HG03139 (cell line): ENCODE results near the gene NUDT9.
A peak's percentile ranks its signal among the peaks of the same experiment; 100 is the strongest.
"Not testable (repeated sequence)": the region's sequence is repeated elsewhere in the genome, so short reads cannot be mapped to it uniquely, and the experiment has no call there.

Experiments
- ATAC-seq: cut with Tn5 transposase; IDR thresholded peaks from one replicate; pipeline ENCODE4 v1.9.1; 2021; ENCODE audit not compliant: unreplicated experiment

The NUDT9 gene

DNA sequence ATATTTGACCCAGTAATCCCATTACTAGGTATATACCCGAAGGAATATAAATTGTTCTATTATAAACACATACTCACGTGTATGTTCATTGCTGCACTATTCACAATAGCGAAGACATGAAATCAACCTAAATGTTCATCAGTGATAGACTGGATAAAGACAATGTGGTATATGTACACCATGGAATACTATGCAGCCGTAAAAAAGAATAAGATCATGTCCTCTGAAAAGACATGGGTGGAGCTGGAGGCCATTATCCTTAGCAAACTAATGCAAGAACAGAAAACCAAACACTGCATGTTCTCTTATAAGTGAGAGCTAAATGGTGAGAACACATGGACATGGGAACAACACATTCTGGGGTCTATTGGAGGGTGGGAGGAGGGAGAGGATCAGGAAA, 36.5 kb downstream of the NUDT9 start:
- ATAC-seq, result no peak

DNA sequence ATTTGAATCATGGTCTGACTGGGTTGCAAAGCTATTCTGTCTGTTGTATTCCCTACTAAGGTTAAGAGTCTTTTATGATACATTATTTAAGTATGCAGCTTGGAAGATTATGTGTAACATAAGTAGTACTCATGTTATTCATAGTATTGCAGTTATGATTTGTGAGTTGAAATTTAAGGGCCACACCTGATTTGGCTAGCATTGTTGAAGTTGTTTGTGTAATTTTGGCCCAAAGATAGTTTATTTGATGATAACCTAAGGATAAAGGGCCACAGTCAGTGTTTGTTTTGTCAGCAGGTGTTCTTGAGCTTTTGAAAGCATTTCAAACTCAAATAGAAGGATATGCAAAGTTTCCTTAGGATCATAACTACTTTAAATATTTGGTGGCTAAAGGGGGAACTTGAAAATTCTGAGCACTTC, 38.9 kb downstream of the NUDT9 start:
- no peak for ATAC-seq

DNA sequence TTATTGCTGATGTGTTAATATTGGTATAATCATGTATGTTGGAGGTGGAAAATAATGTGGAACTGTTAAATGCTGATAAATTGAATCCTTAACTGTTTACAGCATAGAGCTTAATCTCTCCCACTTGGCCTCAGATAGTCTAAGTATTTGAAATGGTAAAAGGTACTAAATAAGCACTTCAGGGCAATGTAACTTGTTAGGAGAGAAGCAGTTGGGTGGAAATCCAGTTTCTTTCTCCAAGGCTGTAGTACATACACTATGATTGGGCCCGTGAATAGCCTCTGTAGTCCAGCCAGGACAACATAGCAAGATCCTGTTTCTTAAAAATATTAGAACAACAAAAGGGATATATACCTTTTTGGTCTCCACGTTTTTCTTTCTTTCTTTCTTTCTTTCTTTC, 39.7 kb downstream of the NUDT9 start:
- ATAC-seq, result no peak

DNA sequence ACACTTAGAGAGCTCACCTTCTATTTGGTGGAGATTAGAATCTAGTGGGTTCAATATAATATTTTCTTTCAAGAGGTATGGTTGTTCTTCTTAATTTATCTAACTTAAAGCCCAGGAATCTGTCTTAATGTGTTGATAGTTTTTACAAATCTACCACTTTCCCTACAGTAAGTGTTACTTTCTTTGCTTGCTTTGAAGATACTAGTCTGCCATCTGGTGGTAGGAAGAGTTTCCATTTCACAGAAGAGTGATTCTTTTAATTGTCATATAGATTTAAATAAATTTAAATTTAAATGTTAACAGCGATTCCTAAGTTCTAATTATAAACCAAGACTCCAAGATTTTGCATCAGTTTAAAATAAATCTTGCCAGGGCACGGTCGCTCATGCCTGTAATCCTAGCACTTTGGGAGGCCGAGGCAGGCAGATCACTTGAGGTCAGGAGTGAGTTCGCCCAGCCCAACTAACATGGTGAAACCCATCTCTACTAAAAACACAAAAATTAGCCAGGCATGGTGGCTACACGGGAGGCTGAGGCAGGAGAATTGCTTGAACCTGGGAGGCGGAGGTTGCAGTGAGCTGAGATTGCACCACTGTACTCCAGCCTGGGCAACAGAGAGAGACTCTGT, 43.5 kb downstream of the NUDT9 start:
- no peak for ATAC-seq

DNA sequence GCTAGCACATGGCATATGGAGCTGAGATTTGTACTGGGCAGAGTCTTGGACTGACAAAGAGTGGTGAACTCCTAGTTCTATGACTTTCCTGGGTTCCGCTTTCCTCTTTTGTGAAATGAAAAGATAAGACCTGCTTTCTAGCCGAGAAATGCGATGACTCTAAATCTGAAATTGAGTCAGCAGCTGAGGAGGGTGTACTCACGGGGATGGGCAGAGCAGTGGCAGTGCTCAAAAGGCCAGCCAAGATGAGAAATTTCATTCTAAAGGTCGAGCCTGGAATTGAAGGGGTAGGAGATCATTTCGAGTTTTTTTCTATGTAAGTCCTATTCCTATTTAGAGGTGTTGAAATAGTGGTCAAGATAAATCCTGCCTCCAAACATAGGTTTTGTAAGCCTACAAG, 47.0 kb downstream of the NUDT9 start:
- ATAC-seq, result no peak

DNA sequence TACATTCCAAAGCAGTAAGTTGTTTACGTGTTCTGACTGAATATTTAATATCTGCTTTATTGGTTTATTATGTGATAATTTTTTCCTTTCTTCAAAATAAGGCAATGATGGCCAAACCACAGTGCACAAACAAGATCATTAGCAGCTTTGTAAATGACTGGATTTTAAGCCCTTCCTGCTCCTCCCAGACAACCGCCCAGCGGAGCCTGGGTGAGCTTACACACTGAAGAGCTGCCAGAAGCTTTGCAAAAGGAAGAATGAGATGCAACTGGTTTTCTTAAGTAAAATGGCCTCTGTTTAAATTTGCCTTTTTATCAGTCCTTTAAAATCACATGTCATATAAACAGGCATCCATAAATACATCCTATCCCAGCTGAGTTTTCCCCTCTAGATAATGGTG, 54.6 kb downstream of the NUDT9 start:
- no peak for ATAC-seq

DNA sequence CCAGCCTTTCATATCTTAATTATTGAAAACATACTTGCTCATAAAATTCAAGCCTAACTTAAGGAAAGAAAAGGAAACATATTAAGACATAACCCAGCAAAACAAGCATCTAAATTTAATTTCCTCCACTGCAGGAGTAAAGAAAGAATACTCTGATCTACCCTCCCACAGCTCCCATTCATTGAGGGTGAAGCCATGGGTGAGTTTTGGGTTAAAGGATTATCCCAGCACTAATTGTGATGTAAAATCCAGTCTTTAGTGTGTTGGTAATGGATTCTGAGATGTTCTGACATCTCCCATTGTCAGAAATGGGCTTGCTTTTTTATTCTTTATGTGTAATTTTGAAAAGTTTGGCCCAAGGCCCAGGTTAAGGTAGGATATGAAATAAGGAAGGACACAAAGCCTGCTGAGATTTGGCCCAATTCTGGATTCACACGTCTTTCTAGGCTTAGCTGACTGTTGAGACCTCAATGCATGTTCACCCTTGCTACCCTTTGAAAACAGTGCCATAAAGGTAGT, 56.4 kb downstream of the NUDT9 start:
- no peak for ATAC-seq

DNA sequence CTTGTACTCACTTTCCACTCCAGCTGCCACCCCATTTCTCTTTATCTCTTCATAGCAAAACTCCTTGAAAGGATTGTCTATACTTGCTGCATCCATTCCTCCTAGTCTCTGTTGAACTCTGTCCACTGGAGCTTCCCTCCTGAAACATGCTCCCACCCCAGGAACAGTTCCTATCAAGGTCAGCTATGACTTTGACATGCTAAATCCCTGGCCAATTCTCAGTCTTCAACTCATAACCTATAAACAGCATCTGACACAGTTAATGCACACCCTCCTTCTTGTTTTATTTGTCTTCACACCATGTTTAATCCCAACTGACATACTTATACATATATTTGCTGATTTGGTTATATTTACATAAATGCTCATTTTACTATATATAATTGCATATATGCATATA, 59.0 kb downstream of the NUDT9 start:
- no peak for ATAC-seq

DNA sequence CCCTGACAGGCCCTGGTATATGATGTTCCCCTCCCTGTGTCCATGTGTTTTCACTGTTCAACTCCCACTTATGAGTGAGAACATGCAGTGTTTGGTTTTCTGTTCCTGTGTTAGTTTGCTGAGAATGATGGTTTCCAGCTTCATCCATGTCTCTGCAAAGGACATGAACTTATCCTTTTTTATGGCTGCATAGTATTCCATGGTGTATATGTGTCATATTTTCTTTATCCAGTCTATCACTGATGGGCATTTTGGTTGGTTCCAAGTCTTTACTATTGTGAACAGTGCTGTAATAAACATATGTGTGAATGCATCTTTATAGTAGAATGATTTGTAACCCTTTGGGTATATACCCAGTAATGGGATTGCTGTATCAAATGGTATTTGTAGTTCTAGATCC, 60.9 kb downstream of the NUDT9 start:
- not testable (repeated sequence) for ATAC-seq

DNA sequence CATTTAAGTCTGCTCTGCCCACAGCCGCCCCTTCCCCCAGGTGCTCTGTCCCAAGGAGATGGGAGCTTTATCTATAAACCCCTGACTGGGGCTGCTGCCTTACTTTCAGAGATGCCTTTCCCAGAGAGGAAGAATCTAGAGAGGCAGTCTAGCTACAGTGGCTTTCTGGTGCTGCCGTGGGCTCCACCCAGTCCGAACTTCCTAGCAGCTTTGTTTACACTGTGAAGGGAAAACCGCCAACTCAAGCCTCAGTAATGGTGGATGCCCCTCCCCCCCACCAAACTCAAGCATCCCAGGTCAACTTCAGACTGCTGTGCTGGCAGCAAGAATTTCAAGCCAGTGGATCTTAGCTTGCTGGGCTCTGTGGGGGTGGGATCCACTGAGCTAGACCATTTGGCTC, 66.3 kb downstream of the NUDT9 start:
- ATAC-seq, result not testable (repeated sequence)

DNA sequence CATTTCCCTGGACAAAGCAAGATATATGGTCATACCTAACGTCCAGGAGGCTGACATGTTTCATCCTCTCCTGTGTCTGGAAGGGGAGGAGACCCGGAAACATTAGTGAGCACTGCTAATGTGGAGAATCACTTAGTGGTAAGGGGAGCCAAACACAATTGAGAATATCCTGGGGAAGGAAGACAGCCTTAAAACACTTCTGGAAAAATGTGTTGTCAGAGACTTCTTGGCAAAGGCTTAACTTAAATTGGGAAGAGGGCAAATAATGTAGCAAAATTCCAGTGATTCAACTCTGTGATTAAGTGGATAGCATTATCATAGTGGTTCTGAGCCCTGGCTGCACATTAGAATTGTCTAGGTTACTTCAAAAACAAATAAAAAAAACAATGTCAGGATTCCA, 67.3 kb downstream of the NUDT9 start:
- ATAC-seq, result no peak

DNA sequence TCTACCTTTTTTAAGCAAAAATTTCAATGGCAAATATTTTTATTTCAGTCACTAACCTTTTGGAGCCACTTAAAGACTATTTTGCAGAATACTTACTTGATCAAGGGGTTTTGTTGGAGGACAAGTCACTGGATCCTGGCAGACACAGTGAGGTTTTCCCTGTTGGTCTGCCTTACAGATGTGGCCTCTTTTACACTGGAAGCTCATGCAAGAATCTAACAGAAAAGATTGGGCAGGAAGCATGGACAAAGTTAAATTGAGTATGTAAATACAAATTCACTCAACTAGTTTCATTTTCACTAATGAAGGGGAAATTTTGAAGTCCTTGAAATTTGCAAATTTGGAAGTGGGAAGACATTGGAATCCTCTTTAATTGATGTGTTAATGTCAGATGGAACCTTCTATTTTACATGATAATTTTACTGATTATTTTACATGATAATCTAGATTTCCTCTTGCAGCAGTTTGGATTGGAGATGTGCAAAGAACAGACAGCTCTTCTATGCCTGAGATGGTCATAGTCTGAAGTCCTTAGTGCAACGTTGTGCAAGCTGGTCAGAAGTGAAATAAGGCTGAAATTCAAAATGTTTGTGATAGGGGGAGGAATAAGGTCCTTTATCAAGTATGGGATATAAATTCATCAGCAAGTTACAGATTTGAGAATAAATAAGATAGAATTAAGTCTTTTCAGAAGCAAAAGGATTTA, 68.4 kb downstream of the NUDT9 start:
- no peak for ATAC-seq

DNA sequence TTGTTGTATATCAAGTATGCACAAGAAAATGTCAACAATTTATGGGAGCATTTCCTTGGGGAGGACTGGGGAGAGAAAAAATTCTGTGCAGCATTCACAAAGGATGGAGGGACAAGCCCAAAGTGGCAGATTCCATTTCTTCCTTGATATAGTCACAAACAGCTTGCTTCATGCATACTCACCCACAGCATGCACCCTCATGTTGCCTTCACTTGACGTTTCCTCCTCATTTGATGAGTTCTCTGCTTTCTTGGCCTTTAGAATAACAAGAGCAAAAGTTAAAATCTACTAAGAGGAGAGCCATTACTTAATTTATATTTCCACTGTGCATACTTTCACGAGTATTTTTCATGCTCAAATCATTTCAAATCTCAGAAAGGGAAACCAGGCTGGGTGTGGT, 69.1 kb downstream of the NUDT9 start:
- no peak for ATAC-seq

DNA sequence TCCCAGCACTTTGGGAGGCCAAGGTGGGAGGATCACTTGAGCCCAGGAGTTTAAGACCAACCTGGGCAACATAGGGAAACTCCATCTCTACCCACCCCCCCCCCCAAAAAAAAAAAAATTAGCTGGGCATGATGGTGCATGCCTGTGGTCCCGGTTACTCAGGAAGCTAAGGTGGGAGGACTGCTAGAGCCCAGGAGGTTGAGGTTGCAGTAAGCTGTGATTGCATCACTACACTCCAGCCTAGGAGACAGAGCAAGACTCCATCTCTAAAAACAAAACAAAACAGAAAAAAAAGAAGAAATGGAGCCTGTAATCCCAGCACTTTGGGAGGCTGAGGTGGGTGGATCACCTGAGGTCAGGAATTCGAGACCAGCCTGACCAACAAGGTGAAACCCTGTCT, 69.5 kb downstream of the NUDT9 start:
- ATAC-seq, result not testable (repeated sequence)

DNA sequence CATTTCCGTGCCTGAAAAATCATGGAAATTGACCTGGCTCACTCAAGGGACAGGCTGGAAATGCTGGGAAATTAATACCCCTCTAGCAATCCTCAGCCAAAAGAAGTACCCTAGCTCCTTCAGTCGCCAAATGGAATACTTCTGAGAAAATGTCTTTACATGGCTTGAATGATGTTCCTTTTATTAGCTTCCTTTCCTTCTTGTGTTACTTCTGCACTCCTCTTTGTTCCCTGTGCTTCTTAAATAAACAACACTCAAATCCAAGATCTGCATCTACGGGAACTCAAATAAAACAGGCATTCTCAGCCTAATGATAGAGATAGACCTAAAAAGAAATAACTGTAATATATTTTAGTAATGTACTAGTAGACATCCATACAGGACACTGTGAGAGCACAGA, 70.7 kb downstream of the NUDT9 start:
- ATAC-seq, result no peak

DNA sequence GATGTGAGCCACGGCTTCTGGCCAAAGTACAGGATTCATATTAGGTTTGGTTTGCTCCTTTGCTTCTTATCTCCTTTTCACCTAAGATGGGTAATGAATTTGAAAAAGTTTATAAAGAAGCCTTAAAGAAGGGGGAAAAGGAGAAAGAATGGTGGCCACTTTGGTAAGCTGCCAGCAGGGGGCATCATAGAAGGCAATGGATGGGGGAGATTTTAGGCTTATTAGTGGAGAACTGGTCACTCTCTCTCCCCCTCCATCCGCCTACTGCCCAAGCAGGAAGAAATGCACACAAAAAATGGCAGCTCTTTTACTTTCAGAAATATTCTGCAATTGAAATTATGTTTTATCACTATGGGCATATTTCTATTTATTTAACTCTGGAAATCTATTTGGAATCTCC, 74.8 kb downstream of the NUDT9 start:
- ATAC-seq, result no peak

DNA sequence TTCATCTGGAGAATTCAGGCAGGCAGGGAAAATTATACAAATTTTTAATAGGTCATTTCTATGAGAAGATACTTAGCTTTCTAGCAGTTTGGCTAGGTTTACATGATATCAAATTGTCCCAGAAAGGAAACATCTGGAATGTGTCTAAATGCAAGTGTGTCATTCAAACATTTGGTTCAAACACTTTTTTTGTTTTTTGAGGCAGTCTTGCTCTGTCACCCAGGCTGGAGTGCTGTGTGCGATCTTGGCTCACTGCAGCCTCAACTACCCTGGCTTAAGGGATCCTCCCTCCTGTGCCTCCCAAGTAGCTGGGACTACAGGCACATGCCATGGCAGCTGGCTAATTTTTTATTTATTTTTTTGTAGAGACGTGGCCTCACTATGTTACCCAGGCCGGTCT, 75.2 kb downstream of the NUDT9 start:
- no peak for ATAC-seq

DNA sequence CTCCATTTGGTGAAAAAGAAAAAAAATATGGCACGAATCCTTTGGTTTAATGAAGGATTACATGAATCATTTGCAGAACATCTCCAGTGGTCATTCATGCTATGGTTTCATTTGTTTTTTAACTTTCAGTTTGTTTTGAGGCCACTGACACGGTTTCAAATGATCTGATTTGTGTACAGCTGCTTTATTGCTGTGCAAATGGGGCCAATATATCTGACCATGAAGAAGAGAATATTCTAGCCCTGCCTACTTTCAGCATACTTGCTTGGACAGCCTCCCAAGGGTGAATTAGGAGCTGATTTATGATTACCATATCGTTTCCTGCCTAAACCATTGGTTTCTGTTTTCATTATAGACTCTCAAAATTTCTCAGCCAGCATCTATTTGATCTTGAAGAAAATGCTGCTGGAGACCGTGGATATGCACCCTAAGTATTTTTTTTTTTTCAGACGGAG, 76.1 kb downstream of the NUDT9 start:
- ATAC-seq, result peak; percentile 60

DNA sequence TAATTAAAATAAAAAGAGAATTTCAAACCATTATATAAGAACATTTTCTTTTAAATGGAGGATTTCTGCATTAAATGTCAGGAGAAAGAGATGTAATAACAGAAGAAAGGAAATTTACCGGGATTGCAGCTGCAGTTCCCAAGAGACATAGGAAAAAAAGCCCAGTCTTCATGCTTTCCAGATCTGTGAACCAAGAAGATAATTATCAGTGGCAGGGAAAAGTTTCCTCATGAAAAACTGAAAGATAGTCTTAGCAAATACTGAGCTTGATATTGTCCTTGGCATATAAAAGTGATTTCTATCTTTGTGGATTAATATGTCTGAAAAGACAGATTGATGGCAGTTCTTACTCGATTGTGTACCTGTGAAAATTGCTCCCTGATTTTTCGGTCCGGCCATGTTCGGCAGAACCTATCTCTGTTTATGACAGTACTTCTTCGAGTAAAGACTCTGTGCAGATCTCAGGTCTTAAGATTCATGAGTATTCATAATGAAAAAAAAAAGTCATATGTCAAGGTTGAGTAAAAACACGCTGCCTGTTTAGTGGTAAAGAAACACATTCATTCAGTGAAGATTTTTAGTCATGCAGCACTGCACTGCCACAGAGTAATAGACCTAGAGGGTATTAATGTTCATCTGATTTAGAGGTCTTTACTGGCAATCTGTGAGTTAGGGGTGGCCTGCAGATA, 77.2 kb downstream of the NUDT9 start:
- peak; percentile 62 for ATAC-seq

DNA sequence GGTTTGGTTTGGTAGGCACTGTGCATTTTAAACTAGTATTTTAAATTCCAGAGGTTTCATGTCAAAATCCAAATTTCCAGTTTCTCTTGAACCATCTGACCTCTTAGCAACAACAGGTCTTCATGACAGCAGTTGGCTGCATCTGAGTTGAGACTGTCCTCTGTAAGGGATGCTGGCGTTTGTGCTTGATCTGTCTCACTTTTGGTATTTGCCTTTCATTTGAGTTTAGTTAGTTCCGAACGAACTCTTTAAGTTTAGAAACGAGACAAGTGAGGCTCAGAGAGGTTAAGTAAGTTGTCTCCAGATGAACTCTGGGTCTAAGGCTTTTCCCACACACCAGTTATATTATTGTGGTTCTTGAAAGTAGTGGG, 77.7 kb downstream of the NUDT9 start:
- ATAC-seq, result peak; percentile 22

DNA sequence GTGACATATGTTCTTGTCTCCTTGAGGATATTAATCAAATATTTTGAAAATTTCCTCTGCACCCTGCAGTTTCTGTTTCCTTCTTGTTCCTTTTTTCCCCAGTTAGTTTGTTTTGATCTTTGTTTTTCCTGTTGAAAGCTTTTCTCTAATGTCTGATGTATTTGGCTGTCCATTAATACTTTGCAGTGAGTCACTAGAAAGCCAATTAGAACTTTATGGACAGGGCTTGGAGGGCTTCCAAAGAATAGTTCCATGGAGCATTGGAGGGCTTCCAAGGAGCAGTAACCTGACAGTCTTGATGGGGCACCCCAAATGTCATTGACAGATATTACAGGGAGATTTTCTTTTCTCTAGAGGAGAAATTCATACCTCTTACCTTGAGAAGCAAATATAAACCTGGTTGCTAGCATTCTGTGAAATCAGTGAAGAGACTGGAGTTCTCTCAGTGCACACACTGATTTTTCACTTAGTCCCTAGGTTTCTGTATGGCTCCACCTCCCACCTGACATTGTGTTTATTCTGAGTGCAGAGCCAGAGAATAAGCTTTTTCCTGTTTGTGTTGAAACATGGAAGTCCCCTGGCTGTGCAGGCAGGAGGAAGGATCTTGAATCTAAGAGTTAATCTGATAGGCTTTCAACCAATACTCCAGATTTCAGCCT, 80.3 kb downstream of the NUDT9 start:
- ATAC-seq, result no peak

DNA sequence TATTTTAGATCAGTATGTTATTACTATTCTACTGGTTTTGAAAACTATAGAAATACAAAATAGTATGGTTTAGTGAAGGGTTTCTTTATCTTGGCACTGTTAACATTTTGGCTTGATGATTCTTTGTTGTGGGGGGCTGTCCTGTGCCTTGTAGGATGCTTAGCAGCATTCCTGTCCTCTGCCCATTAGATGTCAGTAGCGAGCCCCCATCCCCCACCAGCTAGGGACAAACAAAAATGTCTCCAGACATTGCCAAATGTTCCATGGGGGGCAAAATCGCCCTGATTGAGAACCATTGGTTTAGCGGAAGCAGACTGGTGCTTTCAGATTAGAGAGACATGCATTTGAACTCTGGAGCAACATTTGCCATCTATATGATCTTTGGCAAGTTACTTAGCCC, 83.5 kb downstream of the NUDT9 start:
- no peak for ATAC-seq
